ENCODE measurements around the gene TIMM23B.

TIMM23B gene

DNA sequence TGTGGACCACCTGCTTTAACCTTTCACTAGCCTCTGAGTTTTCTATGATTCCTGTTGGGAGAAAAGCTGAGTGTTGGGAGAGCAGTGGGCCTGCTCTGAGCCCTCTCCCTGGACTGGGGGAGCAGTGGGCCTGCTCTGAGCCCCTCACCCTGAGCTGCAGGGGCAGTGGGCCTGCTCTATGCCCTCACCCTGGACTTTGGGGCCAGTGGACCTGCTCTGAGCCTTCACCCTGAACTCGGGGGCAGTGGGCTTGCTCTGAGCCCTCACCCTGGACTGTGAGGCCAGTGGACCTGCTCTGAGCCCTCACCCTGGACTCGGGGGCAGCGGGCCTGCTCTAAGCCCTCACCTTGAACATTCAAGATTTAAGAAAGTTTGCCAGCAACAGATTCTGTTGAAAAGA lies 79.8 kb downstream of the TIMM23B start:
- TF ChIP-seq, protein P1, sequence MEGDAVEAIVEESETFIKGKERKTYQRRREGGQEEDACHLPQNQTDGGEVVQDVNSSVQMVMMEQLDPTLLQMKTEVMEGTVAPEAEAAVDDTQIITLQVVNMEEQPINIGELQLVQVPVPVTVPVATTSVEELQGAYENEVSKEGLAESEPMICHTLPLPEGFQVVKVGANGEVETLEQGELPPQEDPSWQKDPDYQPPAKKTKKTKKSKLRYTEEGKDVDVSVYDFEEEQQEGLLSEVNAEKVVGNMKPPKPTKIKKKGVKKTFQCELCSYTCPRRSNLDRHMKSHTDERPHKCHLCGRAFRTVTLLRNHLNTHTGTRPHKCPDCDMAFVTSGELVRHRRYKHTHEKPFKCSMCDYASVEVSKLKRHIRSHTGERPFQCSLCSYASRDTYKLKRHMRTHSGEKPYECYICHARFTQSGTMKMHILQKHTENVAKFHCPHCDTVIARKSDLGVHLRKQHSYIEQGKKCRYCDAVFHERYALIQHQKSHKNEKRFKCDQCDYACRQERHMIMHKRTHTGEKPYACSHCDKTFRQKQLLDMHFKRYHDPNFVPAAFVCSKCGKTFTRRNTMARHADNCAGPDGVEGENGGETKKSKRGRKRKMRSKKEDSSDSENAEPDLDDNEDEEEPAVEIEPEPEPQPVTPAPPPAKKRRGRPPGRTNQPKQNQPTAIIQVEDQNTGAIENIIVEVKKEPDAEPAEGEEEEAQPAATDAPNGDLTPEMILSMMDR (IDR thresholded peaks at IDR 0.05; ENCODE audit: low read depth, low read length), result no peak
- H3K4me3 ChIP-seq (ENCODE audit: low read depth, low read length), result no peak overlapping the region
- DNase-seq (ENCODE audit: low read depth, low spot score), result no peak
- in situ Hi-C loops (cut with HindIII; ENCODE audit: low sequenced_read_pairs), result no loop called here
